ENCODE measurements around the gene FARS2. TPM values are rescaled to one million over a fixed set of nuclear protein-coding genes. Genes with fewer than 3 reads are reported as not detected.

Gene FARS2
- polyA plus RNA-seq, 1 donor (not counting 4 experiments of a cell fraction or from before 2014, with no cell fraction given) = 21.3 TPM

- Histone ChIP-seq H3K4me3 (ENCODE audit: control insufficient read depth in 2 of 3, extremely low read depth in 1 of 3, insufficient read depth in 2 of 3, low read depth in 1 of 3, low read length in 3 of 3) (no peak overlapping the region), H3K9me1 (ENCODE audit: control insufficient read depth, extremely low read depth, insufficient read depth, low read length) (no peaks in the 10 kb centered on the region), H4K20me1 (ENCODE audit: control insufficient read depth, extremely low read depth, insufficient read depth, low read length) (peaks cover 5% of the 10 kb centered on the region), H3K36me3 (ENCODE audit: control insufficient read depth in 2 of 2, extremely low read depth in 1 of 2, insufficient read depth in 2 of 2, low read length in 2 of 2) (no peaks in the 10 kb centered on the region), H3K27ac (ENCODE audit: control insufficient read depth, insufficient read depth, low read length) (no peak overlapping the region), H2AFZ (ENCODE audit: control insufficient read depth, low read length) (no peak overlapping the region), H3K27me3 (ENCODE audit: control insufficient read depth, extremely low read depth, insufficient read depth, low read length) (no peaks in the 10 kb centered on the region), H3K9ac (ENCODE audit: control insufficient read depth, extremely low read depth, insufficient read depth, low read length) (no peak overlapping the region), H3K9me3 (ENCODE audit: control insufficient read depth, low read depth, low read length) (no peaks in the 10 kb centered on the region), H3K79me2 (ENCODE audit: control insufficient read depth, insufficient read depth, low read length) (peaks cover 5% of the 10 kb centered on the region), H3K4me1 (ENCODE audit: control insufficient read depth, extremely low read depth, insufficient read depth, low read length) (peaks cover 3% of the 10 kb centered on the region), H3K4me2 (ENCODE audit: control insufficient read depth, extremely low read depth, insufficient read depth, low read depth, low read length) (no peak overlapping the region)
- no peak for TF ChIP-seq EZH2 (IDR thresholded peaks at IDR 0.05; ENCODE audit: low read length)
- no peak for TF ChIP-seq CTCF (optimal IDR thresholded peaks at IDR 0.05 in 1 of 3, IDR thresholded peaks at IDR 0.05 in 1 of 3, conservative IDR thresholded peaks at IDR 0.05 in 1 of 3; ENCODE audit: extremely low read depth in 1 of 3, insufficient read depth in 2 of 3, low read length in 3 of 3)
- FAIRE-seq (no peak), DNase-seq (ENCODE audit: low read depth, low spot score) (no peak)
- dilution Hi-C loops (cut with MboI; ENCODE audit: extremely low pct_ligation_motif_present, low sequenced_read_pairs) = no loop called here
Measured at GRCh38 chr6:5335020-5335419, 73.7 kb downstream of the FARS2 start.

DNA sequence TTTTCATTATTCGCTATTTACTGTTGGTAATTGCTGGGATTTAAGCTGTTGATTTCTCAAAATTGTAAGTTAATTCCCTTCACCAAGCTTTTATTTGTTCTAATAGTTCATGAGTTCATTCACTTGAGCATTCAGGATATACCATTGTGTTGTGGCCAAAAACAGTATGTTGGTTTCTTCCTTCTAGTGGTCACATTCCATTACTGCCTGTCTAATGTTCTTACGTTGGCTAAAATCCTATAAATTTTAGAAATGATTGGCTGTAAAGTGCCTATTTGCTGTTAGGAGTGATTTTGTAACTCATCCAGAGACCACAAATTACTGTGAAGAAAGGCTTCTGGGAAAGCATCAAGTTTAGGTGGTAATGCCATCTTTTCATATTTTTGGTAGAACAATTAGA is 76.3 kb downstream of the FARS2 start:
- TF ChIP-seq CTCF (optimal IDR thresholded peaks at IDR 0.05 in 1 of 3, IDR thresholded peaks at IDR 0.05 in 1 of 3, conservative IDR thresholded peaks at IDR 0.05 in 1 of 3; ENCODE audit: extremely low read depth in 1 of 3, insufficient read depth in 2 of 3, low read length in 3 of 3) (no peak), EZH2 (IDR thresholded peaks at IDR 0.05; ENCODE audit: low read length) (no peak)
- Histone ChIP-seq H3K4me1 (ENCODE audit: control insufficient read depth, extremely low read depth, insufficient read depth, low read length) (peaks cover 3% of the 10 kb centered on the region), H3K27ac (ENCODE audit: control insufficient read depth, insufficient read depth, low read length) (no peak overlapping the region), H3K9me3 (ENCODE audit: control insufficient read depth, low read depth, low read length) (no peaks in the 10 kb centered on the region), H4K20me1 (ENCODE audit: control insufficient read depth, extremely low read depth, insufficient read depth, low read length) (peaks cover 5% of the 10 kb centered on the region), H3K4me2 (ENCODE audit: control insufficient read depth, extremely low read depth, insufficient read depth, low read depth, low read length) (no peak overlapping the region), H2AFZ (ENCODE audit: control insufficient read depth, low read length) (no peak overlapping the region), H3K4me3 (ENCODE audit: control insufficient read depth in 2 of 3, extremely low read depth in 1 of 3, insufficient read depth in 2 of 3, low read depth in 1 of 3, low read length in 3 of 3) (no peak overlapping the region), H3K79me2 (ENCODE audit: control insufficient read depth, insufficient read depth, low read length) (peaks cover 5% of the 10 kb centered on the region), H3K27me3 (ENCODE audit: control insufficient read depth, extremely low read depth, insufficient read depth, low read length) (no peaks in the 10 kb centered on the region), H3K9ac (ENCODE audit: control insufficient read depth, extremely low read depth, insufficient read depth, low read length) (no peak overlapping the region), H3K9me1 (ENCODE audit: control insufficient read depth, extremely low read depth, insufficient read depth, low read length) (no peaks in the 10 kb centered on the region), H3K36me3 (ENCODE audit: control insufficient read depth in 2 of 2, extremely low read depth in 1 of 2, insufficient read depth in 2 of 2, low read length in 2 of 2) (no peaks in the 10 kb centered on the region)
- FAIRE-seq (no peak), DNase-seq (ENCODE audit: low read depth, low spot score) (no peak)
- dilution Hi-C loops (cut with MboI; ENCODE audit: extremely low pct_ligation_motif_present, low sequenced_read_pairs) = no loop called here
